GM18508 (cell line): ENCODE results near the gene OR10P1.

Experiments used
- ATAC-seq: cut with Tn5 transposase; IDR thresholded peaks from one replicate; pipeline ENCODE4 v1.9.1; 2021; ENCODE audit warnings: moderate number of reproducible peaks; ENCODE audit not compliant: insufficient read depth, unreplicated experiment

OR10P1 gene

GRCh38 chr12:55682087-55682796 lies 45.5 kb downstream of the OR10P1 start:
- no peak for ATAC-seq

DNA sequence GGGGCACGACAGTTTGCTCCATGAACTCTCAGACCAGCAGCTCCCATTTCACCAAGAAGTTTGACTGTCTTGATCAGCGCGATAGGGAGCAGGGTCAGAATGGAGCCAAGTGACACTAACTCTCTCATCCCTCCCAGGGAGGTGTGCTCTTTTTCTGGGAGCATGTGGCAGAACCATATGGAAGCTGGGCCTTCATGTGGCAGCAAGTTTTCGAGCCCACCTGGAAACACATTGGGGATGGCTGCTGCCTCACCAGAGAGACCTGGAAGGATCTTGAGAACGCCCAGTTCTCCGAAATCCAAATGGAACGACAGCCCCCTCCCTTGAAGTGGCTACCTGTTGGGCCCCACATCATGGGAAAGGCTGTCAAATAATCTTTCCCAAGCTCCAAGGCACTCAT lies 47.0 kb downstream of the OR10P1 start:
- no peak for ATAC-seq

GRCh38 chr12:55684761-55685370 lies 48.2 kb downstream of the OR10P1 start:
- no peak for ATAC-seq

GRCh38 chr12:55685671-55686070 lies 49.0 kb downstream of the OR10P1 start:
- no peak for ATAC-seq

- no peak for ATAC-seq
Measured at GRCh38 chr12:55686366-55687010, 49.8 kb downstream of the OR10P1 start.
